ENCODE data around the gene PPAN. TPM values are rescaled to one million over a fixed set of nuclear protein-coding genes. Genes with fewer than 3 reads are reported as not detected.

PPAN gene
- total RNA-seq, 1 donor from 2014 or later = 45.3 TPM

DNA sequence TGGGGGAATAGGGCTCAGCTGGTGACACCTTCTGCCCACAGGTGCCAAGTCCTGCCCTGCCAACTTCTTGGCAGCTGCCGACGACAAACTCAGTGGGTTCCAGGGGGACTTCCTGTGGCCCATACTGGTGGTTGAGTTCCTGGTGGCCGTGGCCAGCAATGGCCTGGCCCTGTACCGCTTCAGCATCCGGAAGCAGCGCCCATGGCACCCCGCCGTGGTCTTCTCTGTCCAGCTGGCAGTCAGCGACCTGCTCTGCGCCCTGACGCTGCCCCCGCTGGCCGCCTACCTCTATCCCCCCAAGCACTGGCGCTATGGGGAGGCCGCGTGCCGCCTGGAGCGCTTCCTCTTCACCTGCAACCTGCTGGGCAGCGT is 7.4 kb downstream of the PPAN start:
- Histone ChIP-seq H3K4me3 (ENCODE audit: low read depth, low read length) (no peak overlapping the region), H3K36me3 (ENCODE audit: control insufficient read depth, insufficient read depth, low read length) (peaks cover 48% of the 10 kb centered on the region), H3K27me3 (ENCODE audit: control insufficient read depth, insufficient read depth, low read length) (no peaks in the 10 kb centered on the region)
- no peak for DNase-seq (ENCODE audit: low read depth)
- TF ChIP-seq, protein P1, sequence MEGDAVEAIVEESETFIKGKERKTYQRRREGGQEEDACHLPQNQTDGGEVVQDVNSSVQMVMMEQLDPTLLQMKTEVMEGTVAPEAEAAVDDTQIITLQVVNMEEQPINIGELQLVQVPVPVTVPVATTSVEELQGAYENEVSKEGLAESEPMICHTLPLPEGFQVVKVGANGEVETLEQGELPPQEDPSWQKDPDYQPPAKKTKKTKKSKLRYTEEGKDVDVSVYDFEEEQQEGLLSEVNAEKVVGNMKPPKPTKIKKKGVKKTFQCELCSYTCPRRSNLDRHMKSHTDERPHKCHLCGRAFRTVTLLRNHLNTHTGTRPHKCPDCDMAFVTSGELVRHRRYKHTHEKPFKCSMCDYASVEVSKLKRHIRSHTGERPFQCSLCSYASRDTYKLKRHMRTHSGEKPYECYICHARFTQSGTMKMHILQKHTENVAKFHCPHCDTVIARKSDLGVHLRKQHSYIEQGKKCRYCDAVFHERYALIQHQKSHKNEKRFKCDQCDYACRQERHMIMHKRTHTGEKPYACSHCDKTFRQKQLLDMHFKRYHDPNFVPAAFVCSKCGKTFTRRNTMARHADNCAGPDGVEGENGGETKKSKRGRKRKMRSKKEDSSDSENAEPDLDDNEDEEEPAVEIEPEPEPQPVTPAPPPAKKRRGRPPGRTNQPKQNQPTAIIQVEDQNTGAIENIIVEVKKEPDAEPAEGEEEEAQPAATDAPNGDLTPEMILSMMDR (IDR thresholded peaks at IDR 0.05; ENCODE audit: insufficient read depth, low read length, severe bottlenecking) = no peak
- no peak for FAIRE-seq

DNA sequence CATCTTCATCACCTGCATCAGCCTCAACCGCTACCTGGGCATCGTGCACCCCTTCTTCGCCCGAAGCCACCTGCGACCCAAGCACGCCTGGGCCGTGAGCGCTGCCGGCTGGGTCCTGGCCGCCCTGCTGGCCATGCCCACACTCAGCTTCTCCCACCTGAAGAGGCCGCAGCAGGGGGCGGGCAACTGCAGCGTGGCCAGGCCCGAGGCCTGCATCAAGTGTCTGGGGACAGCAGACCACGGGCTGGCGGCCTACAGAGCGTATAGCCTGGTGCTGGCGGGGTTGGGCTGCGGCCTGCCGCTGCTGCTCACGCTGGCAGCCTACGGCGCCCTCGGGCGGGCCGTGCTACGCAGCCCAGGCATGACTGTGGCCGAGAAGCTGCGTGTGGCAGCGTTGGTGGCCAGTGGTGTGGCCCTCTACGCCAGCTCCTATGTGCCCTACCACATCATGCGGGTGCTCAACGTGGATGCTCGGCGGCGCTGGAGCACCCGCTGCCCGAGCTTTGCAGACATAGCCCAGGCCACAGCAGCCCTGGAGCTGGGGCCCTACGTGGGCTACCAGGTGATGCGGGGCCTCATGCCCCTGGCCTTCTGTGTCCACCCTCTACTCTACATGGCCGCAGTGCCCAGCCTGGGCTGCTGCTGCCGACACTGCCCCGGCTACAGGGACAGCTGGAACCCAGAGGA is 7.9 kb downstream of the PPAN start:
- TF ChIP-seq, protein P1 (IDR thresholded peaks at IDR 0.05; ENCODE audit: insufficient read depth, low read length, severe bottlenecking) = no peak

DNA sequence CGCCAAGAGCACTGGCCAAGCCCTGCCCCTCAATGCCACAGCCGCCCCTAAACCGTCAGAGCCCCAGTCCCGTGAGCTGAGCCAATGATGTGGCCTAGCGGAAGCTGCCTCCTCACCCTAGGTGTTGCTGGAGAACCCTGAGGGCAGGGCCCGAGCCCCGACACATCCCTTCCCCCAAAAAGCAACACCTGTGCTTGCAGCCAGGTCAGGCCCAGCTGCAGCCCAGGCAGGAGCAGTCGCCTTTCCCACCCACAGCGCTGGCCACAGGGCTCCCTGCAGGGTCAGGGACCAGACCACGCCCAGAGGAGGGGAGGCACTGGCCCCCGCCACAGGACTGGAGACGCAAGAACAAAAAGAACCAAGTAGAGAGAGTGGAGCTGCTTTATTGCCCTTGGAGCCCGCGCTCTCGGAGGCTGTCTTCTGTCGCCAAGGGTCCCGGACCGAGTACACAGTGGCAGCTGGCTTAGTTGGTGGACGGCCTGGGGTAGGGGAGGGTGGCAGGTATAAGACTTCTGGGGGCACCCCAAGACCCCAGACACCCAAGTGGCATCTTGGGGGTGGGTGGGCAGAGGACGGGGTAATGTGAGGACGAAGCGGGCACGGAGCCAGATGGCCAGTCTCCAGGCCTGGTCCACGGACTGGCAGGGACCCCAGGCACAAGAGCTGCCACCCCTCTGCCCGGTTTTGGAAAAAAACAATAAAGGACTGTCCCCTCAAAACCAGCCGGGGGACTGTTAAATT is 8.7 kb downstream of the PPAN start:
- Histone ChIP-seq H3K4me3 (ENCODE audit: low read depth, low read length) (no peak overlapping the region), H3K36me3 (ENCODE audit: control insufficient read depth, insufficient read depth, low read length) (peaks cover 40% of the 10 kb centered on the region), H3K27me3 (ENCODE audit: control insufficient read depth, insufficient read depth, low read length) (no peaks in the 10 kb centered on the region)
- TF ChIP-seq, protein P1 (IDR thresholded peaks at IDR 0.05; ENCODE audit: insufficient read depth, low read length, severe bottlenecking) = no peak
- peak; percentile 7 for FAIRE-seq
- DNase-seq (ENCODE audit: low read depth) = no peak

More for the DNA sequence above, 7.9 kb downstream of the PPAN start:
- DNase-seq (ENCODE audit: low read depth) (no peak), FAIRE-seq (no peak)
- no peaks in the 10 kb centered on the region for H3K27me3 ChIP-seq (ENCODE audit: control insufficient read depth, insufficient read depth, low read length)
- H3K4me3 ChIP-seq (ENCODE audit: low read depth, low read length) = no peak overlapping the region
- H3K36me3 ChIP-seq (ENCODE audit: control insufficient read depth, insufficient read depth, low read length) = peaks cover 47% of the 10 kb centered on the region

DNA sequence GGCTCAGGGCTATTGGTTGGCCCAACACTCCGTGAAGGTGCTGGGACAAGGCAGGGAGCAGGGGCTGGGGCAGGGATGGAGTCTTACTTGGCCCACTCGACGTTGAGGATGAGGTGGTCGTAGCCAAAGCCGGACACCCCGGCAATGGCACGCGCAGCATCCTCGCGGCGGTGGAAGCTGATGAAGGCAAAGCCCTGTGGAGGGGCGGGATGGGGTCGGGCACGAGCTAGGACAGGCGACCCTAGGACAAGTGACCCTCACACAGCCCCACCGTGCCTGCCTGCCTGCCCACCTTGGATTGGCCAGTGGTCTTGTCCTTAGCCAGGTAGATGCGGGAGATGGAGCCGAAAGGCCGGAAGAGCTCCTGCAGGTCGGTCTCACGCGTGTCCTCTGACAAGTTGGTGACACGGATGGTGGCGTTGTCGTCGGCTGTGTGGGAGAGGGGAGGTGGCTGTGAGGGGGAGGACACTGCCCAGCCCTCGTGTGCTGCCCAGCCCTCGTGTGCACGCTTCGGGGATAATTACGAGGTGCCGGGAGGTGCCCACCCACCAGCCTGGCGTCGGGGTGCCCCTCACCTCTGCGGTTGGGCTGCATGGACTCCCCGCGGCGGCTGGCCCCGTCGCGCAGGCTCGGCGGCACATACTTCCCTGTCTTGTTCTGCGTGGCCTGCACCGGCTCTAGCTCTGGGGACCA is 9.4 kb downstream of the PPAN start:
- Histone ChIP-seq H3K36me3 (ENCODE audit: control insufficient read depth, insufficient read depth, low read length) (peaks cover 35% of the 10 kb centered on the region), H3K27me3 (ENCODE audit: control insufficient read depth, insufficient read depth, low read length) (no peaks in the 10 kb centered on the region), H3K4me3 (ENCODE audit: low read depth, low read length) (no peak overlapping the region)
- FAIRE-seq = no peak
- DNase-seq (ENCODE audit: low read depth) = no peak
- TF ChIP-seq, protein P1 (IDR thresholded peaks at IDR 0.05; ENCODE audit: insufficient read depth, low read length, severe bottlenecking) = no peak

DNA sequence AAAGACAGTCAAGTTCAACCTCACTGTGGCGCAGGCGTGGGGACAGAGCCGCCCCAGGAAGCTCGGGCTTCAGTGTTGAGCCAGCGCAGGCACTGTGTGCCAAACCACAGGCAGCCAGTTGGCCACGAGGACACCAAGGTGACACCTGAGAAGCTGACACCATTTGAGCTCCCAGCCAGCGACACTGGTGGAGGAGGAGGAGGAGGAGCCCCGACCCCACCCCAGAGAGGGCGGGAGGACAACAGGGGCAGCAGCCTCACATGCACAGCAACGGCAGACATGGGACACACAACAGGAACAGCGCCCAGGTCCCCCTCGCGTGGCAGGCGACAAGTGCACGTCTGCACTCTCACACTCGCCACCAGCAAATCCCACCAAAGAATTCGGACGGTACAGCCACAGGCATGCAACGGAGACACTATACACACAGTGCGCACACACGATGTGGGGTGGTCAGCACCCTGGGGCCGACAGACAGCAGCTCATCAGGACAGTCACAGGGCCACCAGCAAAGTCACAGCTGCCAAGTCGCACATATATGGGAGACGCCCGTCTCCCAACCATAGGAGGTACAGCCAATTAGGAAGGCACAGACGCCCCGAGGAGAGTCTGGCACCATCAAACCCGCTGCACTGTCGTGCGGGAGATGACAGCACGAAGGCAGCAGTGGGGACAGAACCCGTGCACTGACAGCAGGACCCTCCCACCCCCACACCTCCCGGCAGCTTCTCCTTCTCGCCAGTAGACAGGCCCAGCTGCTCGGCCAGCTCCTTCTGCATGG is 10.1 kb downstream of the PPAN start:
- FAIRE-seq = no peak

More for the DNA sequence above, 10.1 kb downstream of the PPAN start:
- Histone ChIP-seq H3K36me3 (ENCODE audit: control insufficient read depth, insufficient read depth, low read length) (peaks cover 28% of the 10 kb centered on the region), H3K27me3 (ENCODE audit: control insufficient read depth, insufficient read depth, low read length) (no peaks in the 10 kb centered on the region), H3K4me3 (ENCODE audit: low read depth, low read length) (no peak overlapping the region)
- TF ChIP-seq, protein P1 (IDR thresholded peaks at IDR 0.05; ENCODE audit: insufficient read depth, low read length, severe bottlenecking) = no peak
- DNase-seq (ENCODE audit: low read depth) = no peak

All from bronchial epithelial cell (primary cell).